HG03565 (cell line): ENCODE results near the gene GGA1.
A peak's percentile ranks its signal among the peaks of the same experiment; 100 is the strongest.

Experiments
- ATAC-seq: cut with Tn5 transposase; IDR thresholded peaks from one replicate; pipeline ENCODE4 v1.9.1; 2021; ENCODE audit warnings: mild to moderate bottlenecking, moderate library complexity; ENCODE audit not compliant: unreplicated experiment

GGA1 gene

GRCh38 chr22:37630839-37631435, 22.3 kb downstream of the GGA1 start:
- no peak for ATAC-seq

GRCh38 chr22:37631448-37632173, 23.0 kb downstream of the GGA1 start:
- ATAC-seq, result no peak

GRCh38 chr22:37632174-37633088, 23.8 kb downstream of the GGA1 start:
- ATAC-seq, result peak; percentile 7

GRCh38 chr22:37633089-37633624, 24.5 kb downstream of the GGA1 start:
- peak; percentile 48 for ATAC-seq

- ATAC-seq, result peak; percentile 29
Measured at GRCh38 chr22:37633625-37634416, 25.2 kb downstream of the GGA1 start.

GRCh38 chr22:37634417-37634924, 25.8 kb downstream of the GGA1 start:
- ATAC-seq, result no peak

- ATAC-seq, result no peak
Measured at GRCh38 chr22:37635157-37635556, 26.5 kb downstream of the GGA1 start.

- no peak for ATAC-seq
Measured at GRCh38 chr22:37636186-37636948, 27.7 kb downstream of the GGA1 start.

GRCh38 chr22:37636949-37637273, 28.3 kb downstream of the GGA1 start:
- ATAC-seq, result no peak

GRCh38 chr22:37638391-37639069, 29.9 kb downstream of the GGA1 start:
- no peak for ATAC-seq

GRCh38 chr22:37639070-37639760, 30.6 kb downstream of the GGA1 start, which contains the start of gene SH3BP1:
Gene SH3BP1 (plus strand): TSS chr22:37639669. CDS start chr22:37639788, 119 bp downstream.
- no peak for ATAC-seq

GRCh38 chr22:37639771-37640590, 31.3 kb downstream of the GGA1 start:
- ATAC-seq, result no peak

GRCh38 chr22:37640591-37641560, 32.2 kb downstream of the GGA1 start:
- ATAC-seq, result no peak

GRCh38 chr22:37641561-37641949, 32.9 kb downstream of the GGA1 start:
- no peak for ATAC-seq

GRCh38 chr22:37643225-37643847, 34.7 kb downstream of the GGA1 start:
- peak; percentile 45 for ATAC-seq

GRCh38 chr22:37647317-37647716, 38.7 kb downstream of the GGA1 start:
- ATAC-seq, result no peak
